Mucosa of rectum (tissue), 2 donors: ENCODE results near the gene TRIAP1.

ENCODE experiments used
- H3K27ac ChIP-seq, 2 donors: one replicate each; pipeline ENCODE4 v1.7.0; 2013; ENCODE audit warnings: inconsistent platforms in 2 of 2, low read depth in 2 of 2, low read length in 2 of 2
- H3K27me3 ChIP-seq, 2 donors: one replicate each; pipeline ENCODE4 v1.7.0; 2013; ENCODE audit warnings: low read length in 2 of 2; ENCODE audit not compliant: control insufficient read depth in 2 of 2, insufficient read depth in 2 of 2
- H3K36me3 ChIP-seq, 2 donors: one replicate each; pipeline ENCODE4 v1.7.0; 2013; ENCODE audit warnings: low read length in 2 of 2; ENCODE audit not compliant: control insufficient read depth in 2 of 2, insufficient read depth in 2 of 2
- H3K4me1 ChIP-seq, 2 donors: one replicate each; pipeline ENCODE4 v1.7.0; 2013; ENCODE audit warnings: low read length in 2 of 2, mild to moderate bottlenecking in 1 of 2; ENCODE audit not compliant: control insufficient read depth in 2 of 2, insufficient read depth in 2 of 2
- H3K4me3 ChIP-seq, 2 donors: one replicate each; pipeline ENCODE4 v1.7.0; 2013; ENCODE audit warnings: low read length in 2 of 2
- H3K9ac ChIP-seq, 2 donors: one replicate each; pipeline ENCODE4 v1.7.0; 2013; ENCODE audit warnings: low read length in 2 of 2, low read depth in 1 of 2, mild to moderate bottlenecking in 1 of 2
- H3K9me3 ChIP-seq, 2 donors: one replicate each; pipeline ENCODE4 v1.7.0; 2013; ENCODE audit warnings: low read length in 2 of 2; ENCODE audit not compliant: control insufficient read depth in 2 of 2
- donor health status: healthy.
- donor health status: Normal muscosa, but diverticular disease.

Gene TRIAP1

DNA sequence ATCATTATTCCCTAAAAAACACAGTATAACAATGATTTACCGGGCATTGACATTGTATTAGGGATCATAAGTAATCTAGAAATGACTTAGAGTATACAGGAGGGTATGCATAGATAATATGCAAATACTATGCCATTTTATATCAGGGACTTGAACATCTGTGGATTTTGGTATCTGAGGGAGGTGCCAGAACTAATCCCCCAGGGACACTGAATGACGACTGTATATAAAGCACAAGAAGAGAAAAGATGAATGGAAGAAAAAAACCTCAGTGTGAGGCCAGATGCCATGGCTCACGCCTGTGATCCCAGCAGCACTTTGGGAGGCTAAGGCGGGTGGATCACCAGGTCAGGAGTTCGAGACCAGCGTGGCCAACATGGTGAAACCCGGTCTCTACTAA is 33.8 kb downstream of the TRIAP1 start:
- no peak overlapping the region for H3K9ac ChIP-seq

DNA sequence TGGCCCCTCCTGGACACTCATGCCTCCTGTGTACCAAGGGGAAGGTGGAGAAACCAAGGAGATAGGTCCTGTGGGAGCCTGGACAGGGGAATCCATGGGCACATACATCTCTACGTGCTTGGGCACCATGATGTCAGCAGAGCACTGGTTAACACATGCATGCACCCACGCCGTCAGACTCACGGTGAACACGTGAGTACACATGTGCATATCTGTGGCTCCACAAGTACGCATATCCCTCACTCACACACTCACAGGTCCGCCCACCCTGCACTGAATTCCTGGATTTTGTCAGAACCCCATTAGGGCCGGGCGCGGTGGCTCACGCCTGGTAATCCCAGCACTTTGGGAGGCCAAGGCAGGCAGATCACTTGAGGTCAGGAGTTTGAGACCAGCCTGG is 37.4 kb downstream of the TRIAP1 start:
- no peaks in the 10 kb centered on the region for H3K36me3 ChIP-seq
- H3K9ac ChIP-seq, result no peak overlapping the region
- H3K4me1 ChIP-seq, result peaks cover 0 to 4% of the 10 kb centered on the region in 2 donors
- H3K27ac ChIP-seq, result no peak overlapping the region
- no peak overlapping the region for H3K4me3 ChIP-seq
- H3K27me3 ChIP-seq, result no peaks in the 10 kb centered on the region
- H3K9me3 ChIP-seq, result no peaks in the 10 kb centered on the region

More for the DNA sequence above, 33.8 kb downstream of the TRIAP1 start:
- Histone ChIP-seq H3K4me3 (no peak overlapping the region), H3K4me1 (peaks cover 0 to 3% of the 10 kb centered on the region in 2 donors), H3K36me3 (no peaks in the 10 kb centered on the region), H3K9me3 (no peaks in the 10 kb centered on the region), H3K27me3 (no peaks in the 10 kb centered on the region), H3K27ac (no peak overlapping the region)

DNA sequence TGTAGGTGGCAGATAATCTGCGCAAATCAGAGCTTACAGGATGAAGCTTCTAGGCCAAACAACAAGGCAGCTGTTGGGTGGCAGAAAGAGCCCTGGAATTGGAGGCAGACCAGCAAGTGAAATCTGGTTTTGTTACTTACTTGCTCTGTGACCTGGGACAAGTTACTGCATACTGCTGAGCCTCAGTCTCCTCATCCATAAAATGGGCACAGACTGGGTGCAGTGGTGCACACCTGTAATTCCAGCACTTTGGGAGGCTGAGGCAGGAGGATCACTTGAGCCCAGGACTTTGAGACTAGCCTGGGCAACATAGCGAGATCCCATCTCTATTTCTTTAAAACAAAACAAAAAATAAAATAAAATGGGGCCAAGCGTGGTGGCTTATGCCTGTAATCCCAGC is 39.6 kb downstream of the TRIAP1 start:
- Histone ChIP-seq H3K9me3 (no peaks in the 10 kb centered on the region), H3K4me3 (no peak overlapping the region), H3K9ac (no peak overlapping the region), H3K4me1 (peaks cover 0 to 4% of the 10 kb centered on the region in 2 donors), H3K36me3 (no peaks in the 10 kb centered on the region), H3K27me3 (no peaks in the 10 kb centered on the region), H3K27ac (no peak overlapping the region)

DNA sequence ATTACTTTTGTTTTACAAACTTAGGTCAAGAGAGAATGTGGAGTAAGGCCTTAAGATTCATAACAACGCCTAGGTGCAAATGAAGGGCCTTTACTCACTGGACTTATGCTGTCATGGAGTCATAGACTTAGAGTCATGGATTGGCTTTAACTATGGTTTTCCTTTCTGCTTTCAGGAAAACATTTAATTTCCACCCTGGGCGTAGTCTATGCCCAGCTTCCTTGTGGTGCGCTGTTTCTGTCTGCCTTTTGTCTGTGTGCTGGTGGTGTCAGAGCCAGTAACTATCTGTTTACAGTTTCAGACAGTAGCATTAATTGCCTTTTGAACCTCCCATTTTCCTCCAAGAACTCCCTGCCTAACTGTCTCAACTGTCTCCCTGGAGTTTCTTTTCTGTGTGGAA is 40.1 kb downstream of the TRIAP1 start:
- no peaks in the 10 kb centered on the region for H3K36me3 ChIP-seq
- H3K4me1 ChIP-seq, result peaks cover 0 to 4% of the 10 kb centered on the region in 2 donors
- H3K27me3 ChIP-seq, result no peaks in the 10 kb centered on the region
- peak overlapping the region in 1 of 2 donors; percentile 23 for H3K27ac ChIP-seq
- H3K9ac ChIP-seq, result no peak overlapping the region
- no peaks in the 10 kb centered on the region for H3K9me3 ChIP-seq
- no peak overlapping the region for H3K4me3 ChIP-seq

DNA sequence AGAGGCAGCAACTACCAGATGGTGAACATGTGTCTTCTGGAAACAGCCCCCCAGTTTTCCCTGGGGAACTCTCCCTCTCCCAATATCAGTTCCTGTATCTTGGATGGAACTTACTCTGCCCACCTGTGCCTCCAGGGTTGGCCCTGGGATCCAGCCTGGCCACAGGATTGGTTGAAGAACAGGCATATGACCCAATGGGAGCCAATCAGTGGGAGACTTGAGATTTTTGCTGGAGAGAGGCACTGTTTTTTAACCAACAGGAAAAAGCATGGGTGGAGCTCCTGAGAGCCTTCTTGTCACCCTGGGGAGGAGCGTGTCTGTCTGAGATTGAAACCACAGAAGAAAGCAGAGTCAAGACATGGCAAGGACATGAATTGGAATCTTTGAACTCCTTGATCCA is 41.9 kb downstream of the TRIAP1 start:
- Histone ChIP-seq H3K4me1 (peaks cover 0 to 4% of the 10 kb centered on the region in 2 donors), H3K9ac (no peak overlapping the region), H3K27ac (no peak overlapping the region), H3K9me3 (no peaks in the 10 kb centered on the region), H3K4me3 (no peak overlapping the region), H3K27me3 (no peaks in the 10 kb centered on the region), H3K36me3 (no peaks in the 10 kb centered on the region)

DNA sequence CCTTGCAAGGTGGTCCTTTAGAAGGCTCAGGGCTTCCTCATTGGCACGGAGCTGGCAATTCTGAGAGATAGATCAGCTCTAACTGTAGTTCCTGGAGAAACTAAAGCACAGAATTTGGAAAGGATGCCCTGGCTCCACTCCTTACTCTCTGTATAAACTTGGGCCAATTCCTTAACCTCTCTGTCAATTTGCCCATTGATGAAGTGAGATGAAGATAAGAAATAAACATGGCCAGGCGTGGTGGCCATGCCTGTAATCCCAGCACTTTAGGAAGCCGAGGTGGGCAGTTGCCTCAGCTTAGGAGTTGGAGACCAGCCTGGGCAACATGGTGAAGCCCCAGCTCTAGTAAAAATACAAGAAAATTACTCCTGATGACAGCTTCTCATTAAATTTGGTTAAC is 42.3 kb downstream of the TRIAP1 start:
- no peak overlapping the region for H3K27ac ChIP-seq
- no peaks in the 10 kb centered on the region for H3K36me3 ChIP-seq
- H3K4me1 ChIP-seq, result peaks cover 0 to 4% of the 10 kb centered on the region in 2 donors
- H3K9me3 ChIP-seq, result no peaks in the 10 kb centered on the region
- H3K4me3 ChIP-seq, result no peak overlapping the region
- H3K27me3 ChIP-seq, result no peaks in the 10 kb centered on the region
- H3K9ac ChIP-seq, result no peak overlapping the region

DNA sequence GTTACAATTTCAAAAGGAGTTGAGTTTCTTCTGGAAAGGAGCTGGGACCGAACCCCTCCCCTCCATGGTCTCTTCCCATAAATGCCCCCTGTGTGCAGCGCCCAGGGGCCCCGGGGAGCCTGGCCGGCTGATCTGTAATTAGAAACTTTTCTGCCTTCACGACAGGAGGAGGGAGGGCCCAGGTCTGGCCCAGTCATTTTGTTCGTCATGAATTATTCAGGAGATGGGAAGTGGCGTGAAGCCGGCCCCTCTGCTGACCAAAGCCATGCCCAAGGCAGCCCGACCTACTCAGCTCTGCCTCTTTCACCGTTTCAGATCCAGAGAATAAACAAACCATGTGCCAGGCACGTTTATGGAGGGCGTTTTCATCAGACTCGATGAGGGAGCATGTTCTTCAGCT is 44.0 kb downstream of the TRIAP1 start:
- Histone ChIP-seq H3K27me3 (peaks cover 0 to 2% of the 10 kb centered on the region in 2 donors), H3K4me3 (no peak overlapping the region), H3K9ac (no peak overlapping the region), H3K27ac (no peak overlapping the region), H3K4me1 (peaks cover 0 to 4% of the 10 kb centered on the region in 2 donors), H3K36me3 (no peaks in the 10 kb centered on the region), H3K9me3 (no peaks in the 10 kb centered on the region)

DNA sequence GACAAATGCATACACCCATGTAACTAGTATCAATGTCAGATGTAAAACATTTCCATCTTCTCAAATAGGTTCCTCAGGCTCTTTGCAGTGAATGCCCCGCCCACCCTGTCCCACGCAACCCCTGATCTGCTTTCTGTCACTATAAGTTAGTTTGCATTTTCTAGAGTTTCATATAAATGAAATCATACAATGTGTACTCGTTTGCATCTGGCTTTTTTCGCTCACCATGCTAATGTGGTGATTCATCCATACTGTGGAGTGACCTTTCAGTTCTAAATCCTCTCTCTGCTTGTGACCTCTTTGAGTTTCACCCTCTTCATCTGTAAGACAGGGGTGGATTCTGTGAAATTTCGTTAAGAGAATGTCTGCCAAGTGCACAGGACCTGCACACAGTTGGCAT is 46.7 kb downstream of the TRIAP1 start:
- Histone ChIP-seq H3K27me3 (peaks cover 0 to 2% of the 10 kb centered on the region in 2 donors), H3K36me3 (no peaks in the 10 kb centered on the region)

DNA sequence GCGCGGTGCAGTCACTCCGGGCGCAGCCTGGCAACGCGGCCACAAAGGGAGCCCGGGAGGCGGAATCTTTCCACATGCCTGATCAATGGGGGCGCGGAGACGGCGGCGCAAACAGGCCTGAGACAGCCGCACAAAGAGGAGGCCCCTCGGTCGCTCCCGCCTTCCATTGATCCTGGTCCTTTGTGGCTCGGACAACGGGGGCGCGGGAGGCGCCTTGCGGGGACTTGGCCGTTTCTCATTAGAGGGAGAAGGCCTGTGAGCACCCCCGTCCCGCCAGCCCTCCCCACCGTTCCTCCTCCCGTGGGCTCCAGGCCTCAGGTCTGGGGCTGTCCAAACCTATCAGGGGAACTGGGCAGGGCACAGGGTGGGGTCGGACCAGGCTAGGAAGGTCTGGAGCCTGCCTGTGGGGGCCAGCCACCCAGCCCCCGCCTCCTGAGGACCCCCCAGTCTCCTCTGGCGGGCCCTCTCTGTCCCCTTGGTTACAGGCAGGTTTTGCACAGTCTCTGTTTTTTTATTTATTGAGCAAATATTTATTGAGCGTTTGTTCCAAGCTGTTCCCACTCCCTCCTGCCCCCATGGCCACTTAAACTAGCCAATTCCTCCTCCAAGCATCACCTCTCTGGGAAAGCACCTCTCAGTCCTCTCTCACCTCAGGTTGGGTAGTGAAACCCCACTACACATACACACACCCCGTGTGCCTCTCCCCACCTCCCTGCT is 48.2 kb downstream of the TRIAP1 start:
- Histone ChIP-seq H3K9ac (no peak overlapping the region), H3K9me3 (no peaks in the 10 kb centered on the region), H3K27me3 (peaks cover 0 to 2% of the 10 kb centered on the region in 2 donors), H3K27ac (no peak overlapping the region), H3K4me3 (no peak overlapping the region), H3K36me3 (no peaks in the 10 kb centered on the region), H3K4me1 (peaks cover 3 to 5% of the 10 kb centered on the region in 2 donors)

More for the DNA sequence above, 46.7 kb downstream of the TRIAP1 start:
- Histone ChIP-seq H3K4me3 (no peak overlapping the region), H3K4me1 (no peaks in the 10 kb centered on the region), H3K9ac (no peak overlapping the region), H3K27ac (no peak overlapping the region), H3K9me3 (no peaks in the 10 kb centered on the region)

DNA sequence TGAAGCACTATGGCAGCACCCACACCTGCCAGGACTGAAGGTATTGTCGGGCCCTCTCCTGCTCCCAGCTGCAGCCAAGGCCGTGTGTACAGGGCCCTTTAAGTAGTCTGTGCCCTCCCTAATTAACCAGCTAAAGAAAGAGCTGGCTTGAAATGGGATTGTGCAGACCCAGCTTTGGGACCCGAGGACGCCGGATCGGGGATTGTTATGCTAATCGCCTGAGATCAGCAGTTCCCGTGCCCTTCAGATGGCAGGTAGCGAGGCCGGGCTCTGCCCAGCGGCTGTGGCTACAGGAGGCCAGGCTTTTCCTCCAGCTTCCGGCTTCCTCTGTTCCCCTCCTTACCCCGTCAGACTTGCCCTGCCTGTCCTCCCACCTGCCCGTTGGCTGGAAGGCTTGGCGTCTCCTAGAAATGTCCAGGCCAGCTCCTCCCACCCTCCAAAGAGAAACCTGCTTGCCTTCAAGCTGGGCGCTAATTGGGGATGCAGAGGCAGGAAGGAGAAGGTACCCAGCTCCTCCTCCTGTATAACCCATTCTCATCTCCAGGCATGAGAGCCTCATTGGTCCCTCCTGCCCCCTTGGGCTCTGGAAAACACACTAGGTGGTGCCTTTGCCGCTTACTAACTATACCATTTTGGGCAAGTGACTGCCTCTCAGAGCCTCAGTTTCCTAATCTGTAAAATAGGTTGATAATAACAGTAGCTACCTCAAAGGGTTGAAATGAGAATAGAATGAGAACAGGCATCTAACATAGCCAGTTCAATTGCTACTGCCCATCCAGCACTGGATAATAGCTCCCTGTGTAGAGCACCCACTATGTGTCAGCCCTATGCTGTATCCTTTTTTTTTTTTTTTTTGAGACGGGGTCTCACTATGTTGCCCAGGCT is 51.5 kb downstream of the TRIAP1 start:
- Histone ChIP-seq H3K27me3 (peaks cover 0 to 2% of the 10 kb centered on the region in 2 donors), H3K27ac (peak overlapping the region; percentile 16 to 54), H3K36me3 (no peaks in the 10 kb centered on the region), H3K4me1 (peaks cover 3 to 5% of the 10 kb centered on the region in 2 donors), H3K4me3 (peak overlapping the region; percentile 6 to 26), H3K9me3 (no peaks in the 10 kb centered on the region), H3K9ac (peak overlapping the region; percentile 52 to 57)
